Measurements from ENCODE around the gene ULK4. TPM values are rescaled to one million over a fixed set of nuclear protein-coding genes. Genes with fewer than 3 reads are reported as not detected.

Gene ULK4
- total RNA-seq, 1 experiment from 2014 or later, result 4.2 TPM

DNA sequence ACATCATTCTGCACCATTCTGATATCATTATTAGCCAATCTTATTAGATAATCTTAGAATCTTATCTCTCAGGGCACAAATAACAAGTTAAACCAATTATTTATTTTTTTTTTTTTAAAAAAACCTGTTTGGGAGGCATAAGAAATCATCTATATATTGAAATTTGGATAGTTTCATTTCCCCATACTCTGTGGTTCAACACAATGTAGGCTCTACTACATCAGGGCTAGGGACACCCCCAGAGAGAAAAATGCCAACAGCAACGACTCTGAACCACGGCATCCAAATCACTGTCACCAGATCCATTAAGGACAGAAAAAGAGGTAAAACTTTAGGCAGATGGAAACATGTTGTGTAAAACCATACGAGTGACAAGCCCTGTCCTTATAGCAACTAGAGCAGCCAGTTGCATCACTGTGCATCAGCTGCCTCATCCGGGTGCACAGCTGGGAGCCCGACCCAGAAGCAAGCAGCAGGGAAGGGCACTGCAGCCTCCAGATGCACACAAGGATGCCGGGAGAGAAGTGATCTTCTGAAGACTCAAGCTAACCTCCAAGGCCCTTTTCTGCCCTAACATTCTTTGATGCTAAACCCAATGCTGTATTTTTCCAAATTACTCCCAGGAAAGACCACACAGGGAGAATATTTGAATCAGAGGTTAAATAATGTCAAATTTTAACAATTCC, 381.5 kb downstream of the ULK4 start:
- no peak overlapping the region for H3K27ac Mint-ChIP-seq (ENCODE audit: unreplicated experiment)
- no peaks in the 10 kb centered on the region for H3K9me3 ChIP-seq
- H3K27me3 Mint-ChIP-seq (ENCODE audit: insufficient read depth, unreplicated experiment), result peaks cover under 1% of the 10 kb centered on the region
- H3K27me3 ChIP-seq (replicated peaks; ENCODE audit: control insufficient read depth, insufficient read depth, low read length), result no peaks in the 10 kb centered on the region
- no peak for DNase-seq
- no peak overlapping the region for H3K4me3 Mint-ChIP-seq (ENCODE audit: unreplicated experiment)
- intact Hi-C loops (cut with micrococcal nuclease; ENCODE audit: unreplicated experiment), result no loop called here
- POLR2A ChIA-PET, result no interaction called here
- H3K36me3 Mint-ChIP-seq (ENCODE audit: insufficient read depth, unreplicated experiment), result no peaks in the 10 kb centered on the region
- H3K36me3 ChIP-seq (ENCODE audit: control insufficient read depth, insufficient read depth, low read length), result no peaks in the 10 kb centered on the region
- H3K4me3 ChIP-seq (ENCODE audit: low read depth, low read length), result no peak overlapping the region
- H3K4me1 Mint-ChIP-seq (ENCODE audit: low read depth, unreplicated experiment), result no peaks in the 10 kb centered on the region
- H3K4me1 ChIP-seq, result no peaks in the 10 kb centered on the region
- CTCF ChIA-PET, result no interaction called here
- no TSS peak for BruUV-seq (replicated peaks)
- TF ChIP-seq, protein P1, sequence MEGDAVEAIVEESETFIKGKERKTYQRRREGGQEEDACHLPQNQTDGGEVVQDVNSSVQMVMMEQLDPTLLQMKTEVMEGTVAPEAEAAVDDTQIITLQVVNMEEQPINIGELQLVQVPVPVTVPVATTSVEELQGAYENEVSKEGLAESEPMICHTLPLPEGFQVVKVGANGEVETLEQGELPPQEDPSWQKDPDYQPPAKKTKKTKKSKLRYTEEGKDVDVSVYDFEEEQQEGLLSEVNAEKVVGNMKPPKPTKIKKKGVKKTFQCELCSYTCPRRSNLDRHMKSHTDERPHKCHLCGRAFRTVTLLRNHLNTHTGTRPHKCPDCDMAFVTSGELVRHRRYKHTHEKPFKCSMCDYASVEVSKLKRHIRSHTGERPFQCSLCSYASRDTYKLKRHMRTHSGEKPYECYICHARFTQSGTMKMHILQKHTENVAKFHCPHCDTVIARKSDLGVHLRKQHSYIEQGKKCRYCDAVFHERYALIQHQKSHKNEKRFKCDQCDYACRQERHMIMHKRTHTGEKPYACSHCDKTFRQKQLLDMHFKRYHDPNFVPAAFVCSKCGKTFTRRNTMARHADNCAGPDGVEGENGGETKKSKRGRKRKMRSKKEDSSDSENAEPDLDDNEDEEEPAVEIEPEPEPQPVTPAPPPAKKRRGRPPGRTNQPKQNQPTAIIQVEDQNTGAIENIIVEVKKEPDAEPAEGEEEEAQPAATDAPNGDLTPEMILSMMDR (IDR thresholded peaks at IDR 0.05; ENCODE audit: insufficient read depth in 1 of 2, low read depth in 1 of 2, low read length in 1 of 2, severe bottlenecking in 1 of 2, unreplicated experiment in 1 of 2), result no peak
- H3K9me3 Mint-ChIP-seq (ENCODE audit: unreplicated experiment), result no peaks in the 10 kb centered on the region

DNA sequence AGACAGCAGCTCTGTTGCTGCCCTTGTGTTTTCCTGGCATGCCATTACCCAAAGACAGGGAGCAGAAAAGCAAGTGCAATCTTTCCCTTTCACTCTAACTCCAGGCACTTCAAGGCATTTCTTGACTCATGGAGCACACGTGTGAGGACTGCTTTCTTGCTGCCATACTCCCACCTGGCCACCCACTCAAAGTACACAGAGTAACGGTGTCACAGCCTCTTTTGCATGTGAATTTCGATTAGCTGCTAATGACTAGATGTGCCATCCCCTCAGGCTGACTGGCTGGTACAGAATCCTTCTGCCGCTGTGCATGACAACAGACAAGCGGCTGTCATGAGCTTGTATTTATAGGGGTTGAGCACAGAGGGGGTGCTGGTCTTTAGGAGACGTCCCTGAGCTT, 382.0 kb downstream of the ULK4 start:
- no peaks in the 10 kb centered on the region for H3K4me1 ChIP-seq
- BruUV-seq (replicated peaks), result no TSS peak
- H3K4me3 ChIP-seq (ENCODE audit: low read depth, low read length), result no peak overlapping the region
- intact Hi-C loops (cut with micrococcal nuclease; ENCODE audit: unreplicated experiment), result no loop called here
- no peak for DNase-seq
- H3K27ac Mint-ChIP-seq (ENCODE audit: unreplicated experiment), result no peak overlapping the region
- no peaks in the 10 kb centered on the region for H3K9me3 ChIP-seq
- H3K27me3 Mint-ChIP-seq (ENCODE audit: insufficient read depth, unreplicated experiment), result no peaks in the 10 kb centered on the region
- no peaks in the 10 kb centered on the region for H3K36me3 Mint-ChIP-seq (ENCODE audit: insufficient read depth, unreplicated experiment)
- no peaks in the 10 kb centered on the region for H3K27me3 ChIP-seq (replicated peaks; ENCODE audit: control insufficient read depth, insufficient read depth, low read length)
- ChIA-PET CTCF (no interaction called here), POLR2A (no interaction called here)
- H3K4me3 Mint-ChIP-seq (ENCODE audit: unreplicated experiment), result no peak overlapping the region
- H3K36me3 ChIP-seq (ENCODE audit: control insufficient read depth, insufficient read depth, low read length), result no peaks in the 10 kb centered on the region
- no peaks in the 10 kb centered on the region for H3K9me3 Mint-ChIP-seq (ENCODE audit: unreplicated experiment)
- no peaks in the 10 kb centered on the region for H3K4me1 Mint-ChIP-seq (ENCODE audit: low read depth, unreplicated experiment)
- TF ChIP-seq, protein P1 (IDR thresholded peaks at IDR 0.05; ENCODE audit: insufficient read depth in 1 of 2, low read depth in 1 of 2, low read length in 1 of 2, severe bottlenecking in 1 of 2, unreplicated experiment in 1 of 2), result no peak

DNA sequence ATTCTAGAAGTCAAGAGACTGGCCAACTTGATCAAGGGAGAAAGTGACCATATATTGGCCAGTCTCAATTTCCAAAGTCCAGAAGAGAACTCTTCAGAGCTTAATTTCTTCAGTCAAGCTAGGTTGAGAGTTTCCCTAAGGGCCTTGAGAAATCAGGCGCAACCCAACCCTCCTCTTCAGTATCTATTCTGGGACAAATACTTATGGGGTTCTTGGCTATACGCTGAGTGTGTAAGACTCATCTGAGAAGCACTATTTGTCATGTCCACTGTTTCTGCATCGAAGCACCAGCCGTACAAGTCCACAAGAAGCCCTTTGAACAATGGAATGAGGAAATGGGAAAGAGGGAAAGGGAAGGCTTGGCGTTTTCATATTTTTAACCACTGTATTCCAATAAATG, 383.1 kb downstream of the ULK4 start:
- no peaks in the 10 kb centered on the region for H3K27me3 Mint-ChIP-seq (ENCODE audit: insufficient read depth, unreplicated experiment)
- no peaks in the 10 kb centered on the region for H3K36me3 ChIP-seq (ENCODE audit: control insufficient read depth, insufficient read depth, low read length)
- ChIA-PET CTCF (no interaction called here), POLR2A (no interaction called here)
- H3K27ac Mint-ChIP-seq (ENCODE audit: unreplicated experiment), result no peak overlapping the region
- no peaks in the 10 kb centered on the region for H3K4me1 ChIP-seq
- intact Hi-C loops (cut with micrococcal nuclease; ENCODE audit: unreplicated experiment), result no loop called here
- no peak overlapping the region for H3K4me3 ChIP-seq (ENCODE audit: low read depth, low read length)
- no TSS peak for BruUV-seq (replicated peaks)
- no peaks in the 10 kb centered on the region for H3K9me3 ChIP-seq
- no peaks in the 10 kb centered on the region for H3K9me3 Mint-ChIP-seq (ENCODE audit: unreplicated experiment)
- no peaks in the 10 kb centered on the region for H3K4me1 Mint-ChIP-seq (ENCODE audit: low read depth, unreplicated experiment)
- H3K27me3 ChIP-seq (replicated peaks; ENCODE audit: control insufficient read depth, insufficient read depth, low read length), result no peaks in the 10 kb centered on the region
- no peak overlapping the region for H3K4me3 Mint-ChIP-seq (ENCODE audit: unreplicated experiment)
- TF ChIP-seq, protein P1 (IDR thresholded peaks at IDR 0.05; ENCODE audit: insufficient read depth in 1 of 2, low read depth in 1 of 2, low read length in 1 of 2, severe bottlenecking in 1 of 2, unreplicated experiment in 1 of 2), result no peak
- no peak for DNase-seq
- H3K36me3 Mint-ChIP-seq (ENCODE audit: insufficient read depth, unreplicated experiment), result no peaks in the 10 kb centered on the region
